Panc1 (cell line): ENCODE measurements around the gene DHX34. TPM values are rescaled to one million over a fixed set of nuclear protein-coding genes. Genes with fewer than 3 reads are reported as not detected.
A peak's percentile ranks its signal among the peaks of the same experiment; 100 is the strongest.

Experiments used
- ATAC-seq: fragments of 200-7000 bp; cut with Tn5 transposase; 2 replicates; pipeline ENCODE4 v1.9.1; 2020; ENCODE audit warnings: mild to moderate bottlenecking, moderate library complexity
- BruUV-seq: library from RNA; stranded (reverse); fragments of 400-500 nt; replicated peaks from 2 replicates; lab custom pipeline; 2021; lab: Mats Ljungman, UMichigan
- CTCF ChIA-PET: fragments of 300-600 bp; sonication (Branson Sonifier 250); formaldehyde crosslinking; loops from one replicate; lab custom pipeline; 2022; ENCODE audit warnings: antibody characterized with exemption; lab: Charles Lee
- POLR2A ChIA-PET: fragments of 300-600 bp; sonication (Branson Sonifier 250); formaldehyde crosslinking; loops from one replicate; lab custom pipeline; 2022; ENCODE audit warnings: antibody characterized with exemption; lab: Charles Lee
- DNase-seq: peaks from one replicate; pipeline ENCODE4 v3.0.0-alpha.2; 2010; ENCODE audit warnings: low read depth, low spot score
- H3K27ac ChIP-seq: 2 replicates; pipeline ENCODE4 v1.5.1; 2011; ENCODE audit warnings: mild to moderate bottlenecking, low read length, inconsistent platforms
- H3K27me3 ChIP-seq: fragments of 200-500 bp; sonication (Bioruptor generic); 2 replicates; pipeline ENCODE4 v1.6.0; 2014; ENCODE audit warnings: low read length, inconsistent platforms; ENCODE audit not compliant: control insufficient read depth, insufficient read depth
- H3K36me3 ChIP-seq: fragments of 200-500 bp; sonication (Bioruptor generic); 2 replicates; pipeline ENCODE4 v1.5.1; 2014; ENCODE audit warnings: inconsistent platforms, mild to moderate bottlenecking, low read length, moderate library complexity; ENCODE audit not compliant: control insufficient read depth, insufficient read depth
- H3K4me1 ChIP-seq: 2 replicates; pipeline ENCODE4 v1.5.1; 2011; ENCODE audit warnings: inconsistent platforms, mild to moderate bottlenecking, low read length, moderate library complexity; ENCODE audit not compliant: control insufficient read depth, insufficient read depth
- H3K4me3 ChIP-seq, 2 experiments: 2 replicates each; pipeline ENCODE4 v1.5.1; 2011 to 2012; ENCODE audit warnings: low read depth in 2 of 2, low read length in 2 of 2, mild to moderate bottlenecking in 2 of 2, inconsistent platforms in 1 of 2, moderate library complexity in 1 of 2
- H3K9me3 ChIP-seq: fragments of 200-500 bp; sonication (Bioruptor generic); 2 replicates; pipeline ENCODE4 v1.5.1; 2014; ENCODE audit warnings: low read depth, mild to moderate bottlenecking, inconsistent platforms, low read length, moderate library complexity; ENCODE audit not compliant: control insufficient read depth, insufficient read depth
- CTCF ChIP-seq: fragments of 450-650 bp; IDR thresholded peaks from 2 replicates; pipeline ENCODE4 v1.5.1; 2017; ENCODE audit warnings: mild to moderate bottlenecking
- POLR2AphosphoS5 ChIP-seq: IDR thresholded peaks from 2 replicates; pipeline ENCODE4 v1.6.1; 2012; ENCODE audit warnings: mild to moderate bottlenecking, low read depth, low read length, moderate library complexity
- REST ChIP-seq, 2 experiments: IDR thresholded peaks; 2 replicates each; pipeline ENCODE4 v1.6.1; 2011 to 2012; ENCODE audit warnings: low read depth in 2 of 2, control low read depth in 1 of 2, low read length in 1 of 2, mild to moderate bottlenecking in 1 of 2, moderate library complexity in 1 of 2; ENCODE audit not compliant: insufficient read depth in 1 of 2
- SIN3A ChIP-seq: IDR thresholded peaks from 2 replicates; pipeline ENCODE4 v1.6.1; 2012; ENCODE audit warnings: low read depth, mild to moderate bottlenecking, low read length, moderate library complexity, borderline replicate concordance; ENCODE audit not compliant: insufficient read depth
- TCF7L2 ChIP-seq: IDR thresholded peaks from 2 replicates; pipeline ENCODE4 v1.6.1; 2011; ENCODE audit warnings: mild to moderate bottlenecking, low read depth, low read length, inconsistent platforms
- in situ Hi-C: cut with HindIII; loops from 2 replicates; pipeline ENCODE4 v1.10.0; 2016; ENCODE audit warnings: low sequenced_read_pairs, low pct_unique_long_range_greater_than_20kb
- intact Hi-C: fragments of 100-400 bp; cut with micrococcal nuclease; formaldehyde crosslinking; loops from one replicate; pipeline ENCODE4 v1.10.0; 2022; ENCODE audit not compliant: unreplicated experiment
- total RNA-seq: library from RNA; stranded (reverse); gene quantifications from one replicate; pipeline ENCODE4 v1.2.1, GENCODE V29; 2021; ENCODE audit not compliant: unreplicated experiment

DHX34 gene
- total RNA-seq, 1 experiment from 2014 or later: 29.2 TPM

GRCh38 chr19:47423203-47423882 is 74.2 kb downstream of the DHX34 start:
- Histone ChIP-seq H3K9me3 (no peaks in the 10 kb centered on the region), H3K4me1 (peaks cover 7% of the 10 kb centered on the region), H3K27ac (no peak overlapping the region), H3K27me3 (peaks cover 8% of the 10 kb centered on the region; the same call in 1 of the 2 replicates), H3K36me3 (no peaks in the 10 kb centered on the region), H3K4me3 (no peak overlapping the region)
- POLR2A ChIA-PET: no interaction called here
- no TSS peak for BruUV-seq
- in situ Hi-C loops: no loop called here
- intact Hi-C loops: no loop called here
- TF ChIP-seq TCF7L2 (no peak), REST (IDR thresholded peaks at IDR 0.05; ENCODE audit: insufficient read depth in 1 of 2, low read depth in 2 of 2, low read length in 1 of 2) (no peak), SIN3A (no peak)
- DNase-seq (no peak), ATAC-seq (no peak)
- CTCF ChIA-PET: no interaction called here

- Histone ChIP-seq H3K9me3 (no peaks in the 10 kb centered on the region), H3K36me3 (no peaks in the 10 kb centered on the region), H3K27me3 (peaks cover 3% of the 10 kb centered on the region; the same call in 1 of the 2 replicates), H3K4me1 (peaks cover 7% of the 10 kb centered on the region), H3K27ac (no peak overlapping the region), H3K4me3 (peak overlapping the region; percentile 32 to 55)
- no TSS peak for BruUV-seq
- ChIA-PET CTCF (interaction anchor here (0.5 to 1.4 kb wide), 5 partner anchors 9 to 423 kb away, joined by 3 to 8 read pairs (median 4); no protein-coding TSS in a partner anchor), POLR2A (interaction anchor here (0.6 kb wide), 1 partner anchor 79 kb away, joined by 5 read pairs; the partner anchor contains the start of gene DHX34)
- DNase-seq: peak; percentile 62
- TF ChIP-seq TCF7L2 (no peak), CTCF (peak; percentile 90), POLR2AphosphoS5 (no peak)
- in situ Hi-C loops: no loop called here
- ATAC-seq: peak; percentile 80
- intact Hi-C loops: no loop called here
Measured at GRCh38 chr19:47427241-47428176, 78.4 kb downstream of the DHX34 start.
